Right renal cortex interstitium (tissue), 3 donors: ENCODE measurements around the gene PCDH1. TPM values are rescaled to one million over a fixed set of nuclear protein-coding genes. Genes with fewer than 3 reads are reported as not detected.

Experiments
- DNase-seq, 3 donors: peaks; one replicate each; pipeline ENCODE4 v3.0.0-alpha.2; 2013; ENCODE audit warnings: low read depth in 3 of 3, low spot score in 2 of 3
- polyA plus RNA-seq, 3 donors: library from polyadenylated mRNA; unstranded; fragments of 120-200 nt; gene quantifications; one replicate each; pipeline ENCODE4 v1.2.1, GENCODE V29; 2013; ENCODE audit not compliant: insufficient read length in 3 of 3

PCDH1 gene
- polyA plus RNA-seq, 3 donors: 26.6 to 27.6 (median 26.6) TPM

GRCh38 chr5:141814064-141814964 lies 63.9 kb downstream of the PCDH1 start:
- DNase-seq: no peak

- DNase-seq: no peak
Observed at GRCh38 chr5:141812512-141812911, 65.7 kb downstream of the PCDH1 start.

GRCh38 chr5:141811287-141812155 lies 66.7 kb downstream of the PCDH1 start:
- no peak for DNase-seq

- no peak for DNase-seq
Observed at GRCh38 chr5:141810702-141811101, 67.5 kb downstream of the PCDH1 start.

GRCh38 chr5:141809380-141810096 lies 68.7 kb downstream of the PCDH1 start:
- no peak for DNase-seq

- no peak for DNase-seq
Observed at GRCh38 chr5:141808857-141809256, 69.4 kb downstream of the PCDH1 start.

GRCh38 chr5:141807732-141808131 lies 70.5 kb downstream of the PCDH1 start:
- no peak for DNase-seq

GRCh38 chr5:141807329-141807728 lies 70.9 kb downstream of the PCDH1 start:
- DNase-seq: no peak

GRCh38 chr5:141806626-141807025 lies 71.6 kb downstream of the PCDH1 start:
- no peak for DNase-seq

GRCh38 chr5:141805874-141806595 lies 72.2 kb downstream of the PCDH1 start:
- no peak for DNase-seq

GRCh38 chr5:141804475-141804874 lies 73.7 kb downstream of the PCDH1 start:
- no peak for DNase-seq

Other genes with a start within 250 kb of the PCDH1 start
- gene HDAC3, start 241.6 kb downstream of the PCDH1 start, polyA plus RNA-seq: 100 to 1,000 TPM in 1 of 3 donors, 10 to 100 TPM in 2; 95.4 to 100 (median 96.6) TPM
- 1 to 10 TPM in 1 of 3 donors, under 1 TPM in 2; 0.64 to 1.1 (median 0.78) TPM for gene RELL2, start 241.4 kb downstream of the PCDH1 start, polyA plus RNA-seq
- gene FCHSD1, start 227.0 kb downstream of the PCDH1 start, polyA plus RNA-seq: 10 to 100 TPM; 10.1 to 12.2 (median 11.6) TPM
- 10 to 100 TPM; 15.9 to 18.9 (median 17.1) TPM for gene ARAP3, start 196.2 kb downstream of the PCDH1 start, polyA plus RNA-seq
- 100 to 1,000 TPM in 2 of 3 donors, 10 to 100 TPM in 1; 97.0 to 116 (median 115) TPM for gene DELE1, start 45.5 kb upstream of the PCDH1 start, polyA plus RNA-seq
- gene PCDH12, start 79.8 kb upstream of the PCDH1 start, polyA plus RNA-seq: 10 to 100 TPM; 16.1 to 17.0 (median 16.9) TPM
- gene RNF14, start 90.7 kb upstream of the PCDH1 start, polyA plus RNA-seq: 10 to 100 TPM; 64.3 to 69.5 (median 67.9) TPM
- 10 to 100 TPM; 61.5 to 68.6 (median 66.7) TPM for gene GNPDA1, start 134.6 kb upstream of the PCDH1 start, polyA plus RNA-seq
- 100 to 1,000 TPM; 135 to 146 (median 142) TPM for gene NDFIP1, start 230.4 kb upstream of the PCDH1 start, polyA plus RNA-seq